IPS-NIHi7 (cell line): ENCODE data around the gene OTUD3.
"Not testable (repeated sequence)": the region's sequence is repeated elsewhere in the genome, so short reads cannot be mapped to it uniquely, and the experiment has no call there.

ENCODE experiments used
- DNase-seq: peaks from one replicate; pipeline ENCODE4 v3.0.0; 2012; ENCODE audit warnings: mixed read lengths; ENCODE audit errors: extremely low spot score

Gene OTUD3

DNA sequence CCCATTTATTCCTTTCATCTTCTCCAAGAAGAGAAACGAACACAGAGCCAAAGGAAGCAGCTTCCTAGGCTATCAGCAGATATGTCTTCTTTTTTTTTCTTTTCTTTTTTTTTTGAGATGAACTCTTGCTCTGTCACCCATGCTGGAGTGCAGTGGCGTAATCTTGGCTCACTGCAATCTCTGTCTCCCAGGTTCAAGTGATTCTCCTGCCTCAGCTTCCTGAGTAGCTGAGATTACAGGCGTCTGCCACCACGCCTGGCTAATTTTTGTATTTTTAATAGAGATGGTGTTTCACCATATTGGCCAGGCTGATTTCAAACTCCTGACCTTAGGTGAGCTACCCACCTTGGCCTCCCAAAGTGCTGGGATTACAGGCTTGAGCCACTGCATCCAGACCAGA, 13.6 kb upstream of the OTUD3 start:
- DNase-seq = not testable (repeated sequence)

DNA sequence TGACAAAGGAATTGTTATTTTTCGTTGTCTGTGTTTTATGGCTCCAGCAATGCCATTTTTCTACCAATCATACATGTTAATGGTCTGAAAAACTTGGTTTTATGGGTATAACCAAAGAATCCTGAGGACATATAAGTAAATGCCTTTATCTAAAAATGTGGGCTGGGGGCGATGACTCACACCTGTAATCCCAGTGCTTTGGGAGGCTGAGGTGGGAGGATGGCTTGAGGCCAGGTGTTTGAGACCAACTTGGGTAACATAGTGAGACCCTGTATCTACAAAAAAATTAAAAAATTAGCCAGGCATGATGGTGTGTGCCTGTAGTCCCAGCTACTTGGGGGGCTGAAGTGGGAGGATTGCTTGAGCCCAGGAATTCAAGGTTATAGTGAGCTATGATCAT, 12.7 kb upstream of the OTUD3 start:
- DNase-seq = not testable (repeated sequence)

DNA sequence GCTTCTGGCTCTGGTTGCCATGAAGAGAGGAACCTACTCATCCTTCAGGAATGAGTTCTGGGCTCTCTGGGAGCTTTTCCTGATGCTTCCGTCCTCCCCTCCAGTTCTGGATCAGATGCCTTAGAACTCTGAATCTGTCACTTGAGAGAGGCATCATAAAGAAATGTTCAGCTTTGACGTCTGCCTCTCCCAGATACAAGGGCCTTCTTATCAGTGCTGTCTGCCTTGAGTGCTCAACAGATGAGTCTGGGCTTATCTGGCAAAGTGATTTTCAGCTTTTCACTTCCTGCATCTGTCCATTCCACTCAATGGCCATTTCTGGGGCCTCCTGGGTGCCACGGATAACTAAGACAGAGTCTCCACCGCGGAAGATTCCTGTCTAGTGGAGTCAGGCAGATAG, 12.3 kb upstream of the OTUD3 start:
- DNase-seq = no peak

DNA sequence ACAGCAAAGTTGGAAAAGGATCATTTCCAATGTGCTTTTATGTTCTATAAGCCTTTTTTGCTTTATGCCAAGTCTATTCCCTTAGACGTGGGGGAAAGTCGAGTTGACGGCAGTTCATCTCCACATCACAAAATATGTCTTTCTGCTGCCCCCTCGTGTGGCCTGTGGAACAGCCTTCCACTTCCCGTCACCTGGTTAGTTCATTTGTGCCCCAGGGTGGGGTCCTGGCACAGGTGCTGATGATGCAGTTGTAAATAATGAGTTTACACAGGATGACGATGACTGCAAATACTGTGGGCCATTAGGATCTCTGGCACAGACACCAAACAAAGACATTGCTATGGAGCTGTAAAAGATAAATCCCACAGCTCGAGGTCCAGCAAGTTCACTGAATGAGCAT, 10.0 kb upstream of the OTUD3 start:
- DNase-seq = no peak

DNA sequence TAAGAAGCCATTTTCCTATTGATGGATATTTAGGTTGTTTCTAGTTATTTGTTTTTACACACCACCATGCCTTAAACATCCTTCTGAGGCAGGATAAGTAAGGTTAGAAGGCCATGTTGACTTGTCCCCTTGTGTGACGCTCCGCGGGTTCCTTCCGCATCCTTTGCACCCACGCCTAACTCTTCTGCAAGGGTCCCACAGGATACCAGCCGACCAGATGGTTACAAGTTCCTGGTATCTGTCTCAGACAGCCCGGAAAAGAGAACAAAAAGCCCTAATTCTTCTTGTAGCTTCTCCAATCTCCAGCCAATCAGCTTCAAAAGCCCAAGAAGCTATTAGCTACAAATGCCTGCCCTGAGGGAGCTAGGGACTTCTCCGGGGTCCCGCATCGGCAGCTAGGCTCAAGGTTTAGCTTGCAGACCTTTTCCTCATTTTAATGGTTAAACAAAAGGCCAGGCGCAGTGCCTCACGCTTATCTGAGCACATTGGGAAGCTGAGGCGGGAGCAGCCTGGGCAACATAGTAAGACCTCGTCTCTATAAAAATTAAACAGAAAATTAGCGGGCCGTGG, 4.9 kb upstream of the OTUD3 start:
- no peak for DNase-seq

DNA sequence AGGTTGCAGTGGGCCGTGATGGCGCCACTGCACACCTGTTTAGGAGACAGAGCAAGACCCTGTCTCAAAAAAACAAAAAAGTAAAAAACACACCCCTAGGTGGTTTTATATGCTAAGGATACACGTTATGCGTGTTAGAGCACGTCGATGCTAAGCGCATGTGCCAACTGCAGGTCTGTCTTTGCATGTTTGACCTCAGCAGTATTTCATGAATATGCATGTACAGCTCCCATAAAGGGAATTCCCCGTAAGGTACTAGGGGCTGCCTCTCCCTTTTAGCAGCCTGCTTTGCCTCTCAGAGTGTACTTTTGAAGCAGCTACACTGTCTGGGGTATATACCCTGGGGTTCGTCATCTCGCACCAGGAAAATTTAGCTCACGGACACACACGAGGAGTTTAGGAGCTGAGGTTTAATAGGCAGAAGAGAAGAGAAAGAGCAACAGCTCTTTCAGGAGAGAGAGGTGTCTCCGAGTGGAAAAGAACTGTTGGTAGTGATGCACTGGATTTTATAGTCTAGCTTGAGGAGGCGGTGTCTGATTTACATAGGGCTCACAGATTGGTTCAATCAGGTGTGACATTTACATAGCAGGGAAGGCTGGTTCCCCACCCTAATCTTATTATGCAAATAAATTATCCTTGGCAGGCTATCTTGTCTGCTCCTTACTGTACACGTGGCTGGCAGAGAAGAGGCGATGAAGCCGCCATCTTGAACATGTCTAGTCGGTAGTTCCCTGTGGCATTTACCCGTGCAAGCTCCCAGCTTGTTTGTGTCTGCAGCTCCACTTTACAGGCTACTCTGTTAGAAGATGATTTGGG, 4.2 kb upstream of the OTUD3 start:
- no peak for DNase-seq

DNA sequence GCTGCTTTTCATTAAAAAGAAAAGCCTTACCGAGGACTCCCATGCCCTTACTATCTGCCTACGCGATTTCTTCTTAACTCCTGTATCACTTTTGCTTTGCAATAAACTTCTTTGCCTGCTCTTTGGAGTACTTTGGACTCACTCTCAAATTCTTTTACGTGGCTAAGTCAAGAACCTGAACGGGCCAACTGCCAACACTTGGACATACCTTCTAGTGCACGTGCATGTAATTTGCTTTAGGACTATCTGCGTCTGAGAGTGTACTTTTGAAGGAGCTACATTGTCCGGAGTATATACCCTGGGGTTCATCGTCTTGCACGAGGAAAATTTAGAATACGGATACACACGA, 3.6 kb upstream of the OTUD3 start:
- no peak for DNase-seq

DNA sequence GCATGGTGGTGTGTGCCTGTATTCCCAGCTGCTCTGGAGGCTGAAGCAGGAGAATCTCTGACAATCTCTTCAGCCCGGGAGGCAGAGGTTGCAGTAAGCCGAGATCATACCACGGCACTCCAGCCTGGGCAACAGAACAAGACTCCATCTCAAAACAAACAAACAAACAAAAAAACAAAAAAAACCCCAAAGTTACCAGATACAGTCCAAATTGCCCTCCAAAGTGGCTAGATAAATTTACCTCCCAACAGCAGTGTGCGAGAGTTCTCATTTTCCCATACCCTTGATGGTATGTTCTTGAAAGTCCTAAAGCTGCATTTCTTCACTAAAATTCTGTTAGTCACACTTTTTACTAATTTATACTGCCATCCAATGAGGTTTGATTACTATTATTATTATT, 3.0 kb upstream of the OTUD3 start:
- no peak for DNase-seq

DNA sequence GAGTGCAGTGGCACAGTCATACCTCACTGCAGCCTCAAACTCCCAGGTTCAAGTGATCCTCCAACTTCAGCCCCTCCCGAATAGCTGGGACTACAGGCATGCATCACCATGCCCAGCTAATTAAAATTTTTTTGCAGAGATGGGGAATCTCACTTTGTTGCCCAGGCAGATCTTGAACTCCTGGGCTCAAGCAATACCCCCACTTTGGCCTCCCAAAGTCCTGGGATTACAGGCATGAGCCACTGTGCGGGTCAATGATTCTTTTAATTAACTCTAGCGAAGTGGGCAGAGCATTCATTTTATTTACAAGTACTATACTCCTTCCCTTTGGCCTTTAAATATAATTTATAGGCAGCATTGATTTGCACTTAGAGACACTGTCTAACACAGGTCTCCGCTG, 2.5 kb upstream of the OTUD3 start:
- DNase-seq = no peak

DNA sequence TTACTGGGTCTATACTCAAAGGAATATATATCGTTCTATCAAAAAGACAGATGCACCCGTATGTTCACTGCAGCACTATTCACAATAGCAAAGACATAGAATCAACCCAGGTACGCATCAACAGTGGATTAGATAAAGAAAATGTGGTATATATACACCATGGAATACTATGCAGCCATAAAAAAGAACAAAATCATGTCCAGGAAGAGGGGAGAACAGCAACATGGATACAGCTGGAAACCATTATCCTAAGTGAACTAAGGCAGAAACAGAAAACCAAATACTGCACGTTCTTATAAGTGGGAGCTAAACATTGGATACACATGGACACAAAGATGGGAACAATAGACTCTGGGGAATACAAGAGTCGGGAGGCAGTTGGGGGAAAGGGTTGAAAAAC, 1.4 kb upstream of the OTUD3 start:
- DNase-seq = not testable (repeated sequence)

DNA sequence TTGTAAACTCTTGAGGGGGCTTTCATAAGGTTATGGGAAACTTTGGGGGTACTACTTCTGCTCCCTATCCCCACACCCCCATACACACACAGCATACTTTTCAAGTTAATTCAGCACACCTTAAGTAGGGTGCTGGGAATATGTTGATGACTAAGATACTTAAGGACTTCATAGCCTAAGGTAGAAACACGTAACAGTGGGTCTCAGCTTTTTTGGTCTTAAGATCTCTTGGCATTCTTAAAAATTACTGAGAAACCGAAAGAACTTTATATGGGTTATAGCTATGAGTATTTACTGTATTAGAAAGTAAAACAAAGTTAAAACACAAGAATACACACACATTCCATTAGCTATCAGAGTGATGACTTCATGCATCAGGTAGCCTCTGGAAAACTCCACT, 2.1 kb downstream of the OTUD3 start:
- no peak for DNase-seq

DNA sequence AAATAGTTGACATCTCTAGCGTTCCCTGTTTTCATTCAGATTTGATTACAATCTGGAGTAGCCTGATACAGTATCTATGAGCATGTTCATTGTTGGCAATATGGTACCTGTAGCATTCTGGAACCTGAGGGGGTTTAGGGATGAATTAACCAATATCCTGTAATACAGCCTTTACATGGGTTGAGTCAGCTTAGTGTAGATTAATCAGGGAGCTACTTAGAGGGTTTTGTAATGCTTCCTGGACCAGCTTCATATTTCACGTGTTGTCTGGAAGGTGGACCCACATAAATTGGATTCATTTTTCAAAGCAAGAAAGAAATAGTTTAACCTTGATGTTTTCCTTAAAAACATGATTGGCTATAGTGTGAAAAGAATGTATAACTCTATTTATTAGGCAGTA, 3.6 kb downstream of the OTUD3 start:
- DNase-seq = no peak

DNA sequence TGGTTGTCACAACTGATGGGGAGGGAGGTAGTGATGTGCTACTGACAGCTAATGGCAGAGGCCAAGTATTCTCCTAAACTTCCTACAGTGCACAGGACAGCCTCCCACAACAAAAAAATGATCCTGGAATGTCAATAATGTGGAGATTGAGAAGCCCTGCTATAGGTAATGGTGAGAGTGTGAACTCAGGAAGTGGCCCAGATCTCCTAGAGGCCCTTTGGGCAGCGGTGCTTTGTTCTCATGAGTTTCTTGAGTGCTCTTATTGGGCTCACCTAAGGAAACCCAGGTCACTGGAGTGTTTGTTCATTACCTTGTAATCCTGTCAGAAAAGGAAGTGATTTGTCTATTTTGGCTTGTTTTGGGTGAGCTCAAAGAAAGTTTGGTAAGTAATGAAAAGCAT, 5.9 kb downstream of the OTUD3 start:
- DNase-seq = no peak

DNA sequence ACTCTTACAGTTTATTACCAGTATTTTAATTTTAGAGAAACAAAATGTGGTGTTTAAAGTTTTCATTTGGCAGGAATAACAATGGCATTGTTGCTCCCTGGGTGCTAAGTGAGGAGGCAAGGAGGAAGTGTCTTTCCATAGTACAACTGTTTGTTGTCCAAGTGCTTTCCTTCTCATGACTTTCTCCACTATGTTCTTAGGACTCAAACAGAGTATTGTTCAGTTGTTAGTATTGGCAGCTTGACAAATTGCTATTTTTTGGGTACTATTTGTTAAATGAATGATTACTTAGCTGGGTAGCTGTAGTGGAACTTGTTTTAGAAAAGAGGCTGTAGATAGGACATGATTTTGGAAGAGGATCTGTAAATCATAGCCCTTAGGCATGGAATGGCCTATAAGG, 7.5 kb downstream of the OTUD3 start:
- no peak for DNase-seq

DNA sequence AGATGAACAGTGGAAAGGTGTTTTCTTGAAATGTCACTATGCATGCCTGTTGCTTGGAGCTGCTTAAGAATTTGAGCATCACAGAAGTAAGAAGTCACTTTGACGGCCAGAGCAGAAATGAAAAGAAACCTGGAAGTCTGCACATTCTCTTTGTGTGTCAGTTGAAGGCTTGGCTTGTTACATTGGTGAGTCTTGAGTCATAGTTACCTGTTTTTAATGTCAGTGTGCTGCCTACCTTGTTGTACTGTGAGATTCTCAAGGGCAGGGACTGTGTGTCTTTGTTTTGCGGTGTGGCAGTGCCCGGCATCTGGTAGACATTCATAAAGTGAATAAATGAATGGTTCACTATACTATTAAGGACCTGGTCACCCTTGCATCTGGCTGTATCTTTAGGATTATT, 9.9 kb downstream of the OTUD3 start:
- no peak for DNase-seq

DNA sequence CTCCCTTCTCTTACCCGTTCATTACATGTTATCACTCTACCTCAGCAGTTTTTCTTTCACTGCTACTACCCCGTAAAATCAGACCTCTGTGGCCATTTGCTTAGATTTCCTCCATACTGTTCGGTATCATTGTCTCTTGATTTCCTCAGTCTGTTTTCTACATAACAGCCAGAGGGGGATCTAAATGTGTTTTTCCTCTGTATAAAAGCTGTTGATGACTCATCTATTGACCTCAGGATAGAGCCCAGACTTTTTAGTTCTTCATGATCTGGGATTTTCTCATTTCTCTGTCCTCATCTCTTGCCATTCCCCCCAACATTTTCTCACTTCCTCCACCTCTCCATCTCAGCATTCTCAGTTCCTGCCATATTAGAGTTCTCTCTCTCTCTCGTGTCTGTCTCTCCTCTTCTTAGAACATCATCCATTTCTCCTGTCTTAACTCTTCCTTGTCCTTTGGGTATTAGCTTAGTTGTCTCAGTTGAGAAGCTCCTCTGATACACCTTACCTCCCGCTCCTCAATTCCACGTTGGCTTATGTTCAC, 10.5 kb downstream of the OTUD3 start:
- no peak for DNase-seq

DNA sequence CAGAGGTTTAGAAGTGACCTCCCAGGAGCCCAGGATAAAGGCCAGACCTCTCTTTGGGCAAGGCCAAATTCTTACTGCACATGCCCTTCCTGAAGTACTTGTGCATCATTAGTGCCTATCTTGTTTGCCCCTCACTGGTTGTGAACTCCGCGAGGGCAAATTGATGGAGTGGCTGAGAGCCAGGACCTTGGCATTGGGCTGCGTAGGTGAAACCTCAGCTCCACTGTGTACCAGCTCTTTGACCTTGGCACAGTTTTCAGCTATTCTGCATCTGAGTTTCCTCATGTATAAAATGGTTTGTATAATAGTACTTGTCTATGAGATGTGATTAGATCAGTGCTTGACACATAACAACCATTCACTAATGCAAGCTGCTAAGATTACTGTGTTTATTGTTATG, 11.5 kb downstream of the OTUD3 start:
- no peak for DNase-seq

DNA sequence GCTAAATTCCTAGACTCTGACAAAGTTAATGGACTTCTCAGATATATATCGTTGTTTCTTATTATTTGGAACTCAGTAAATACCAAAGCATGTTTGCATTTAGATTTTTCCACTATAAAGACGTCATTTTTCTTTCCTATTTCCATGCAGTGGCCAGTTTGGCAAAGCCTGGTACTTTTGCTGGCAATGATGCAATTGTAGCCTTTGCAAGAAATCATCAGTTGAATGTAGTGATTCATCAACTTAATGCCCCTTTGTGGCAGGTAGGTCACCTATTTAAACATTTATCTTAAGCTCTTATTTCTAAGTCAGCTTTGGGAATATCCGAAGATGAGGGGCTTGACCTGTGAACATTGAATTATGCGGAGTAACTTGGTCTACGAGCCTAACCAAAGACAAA, 12.0 kb downstream of the OTUD3 start:
- no peak for DNase-seq

DNA sequence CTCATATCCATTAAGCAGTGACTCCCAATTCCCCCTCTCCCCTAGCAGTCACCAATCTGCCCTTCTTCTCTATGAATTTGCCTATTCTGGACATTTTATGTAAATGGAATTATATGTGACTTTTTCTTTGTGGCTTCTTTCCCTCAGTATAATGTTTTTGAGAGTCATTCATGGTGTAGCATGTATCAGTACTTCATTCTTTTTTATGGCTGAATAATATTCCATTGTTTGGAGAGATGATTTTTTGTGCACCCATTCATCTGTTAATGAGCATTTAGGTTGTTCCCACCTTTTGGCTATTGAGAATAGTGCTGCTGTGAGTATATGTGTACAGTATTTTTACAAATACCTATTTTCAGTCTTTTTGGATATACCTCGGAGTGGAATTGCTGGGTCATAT, 19.5 kb downstream of the OTUD3 start:
- DNase-seq = no peak

DNA sequence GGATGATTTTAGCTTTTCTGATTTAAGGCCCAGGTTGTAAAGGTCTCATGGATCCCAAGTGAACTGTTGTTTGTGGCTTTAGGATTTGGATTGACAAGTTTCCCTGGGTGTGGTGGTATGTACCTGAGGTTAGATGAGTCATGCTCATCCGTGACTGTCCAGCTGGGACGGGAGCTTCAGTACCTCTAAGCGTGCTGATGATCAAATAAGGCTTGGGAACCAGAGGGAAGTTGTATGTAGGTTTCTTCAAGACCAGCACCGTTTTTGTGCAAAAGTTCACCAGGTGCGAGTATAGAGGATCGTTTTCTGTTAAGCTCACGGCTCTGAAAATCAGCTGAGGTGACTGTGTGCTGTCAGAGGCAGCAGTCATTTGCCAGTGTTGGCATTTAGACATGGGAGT, 21.4 kb downstream of the OTUD3 start:
- DNase-seq = no peak

DNA sequence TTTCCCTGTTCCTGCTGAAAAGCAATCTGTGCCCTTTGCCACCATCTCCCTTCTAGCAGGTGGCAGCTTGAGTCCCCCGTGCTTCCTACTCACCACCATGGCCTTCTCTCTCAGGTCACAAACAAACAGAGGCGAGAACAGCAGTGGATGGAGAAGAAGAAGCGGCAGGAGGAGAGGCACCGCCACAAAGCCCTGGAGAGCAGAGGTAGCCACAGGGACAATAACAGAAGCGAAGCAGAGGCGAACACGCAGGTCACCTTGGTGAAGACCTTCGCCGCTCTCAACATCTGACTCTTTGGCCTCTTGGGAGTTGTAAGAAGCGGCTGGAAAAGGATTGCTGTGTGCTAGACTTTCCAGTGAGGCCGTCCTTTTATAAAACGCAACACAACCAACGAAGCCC, 25.3 kb downstream of the OTUD3 start:
- no peak for DNase-seq

DNA sequence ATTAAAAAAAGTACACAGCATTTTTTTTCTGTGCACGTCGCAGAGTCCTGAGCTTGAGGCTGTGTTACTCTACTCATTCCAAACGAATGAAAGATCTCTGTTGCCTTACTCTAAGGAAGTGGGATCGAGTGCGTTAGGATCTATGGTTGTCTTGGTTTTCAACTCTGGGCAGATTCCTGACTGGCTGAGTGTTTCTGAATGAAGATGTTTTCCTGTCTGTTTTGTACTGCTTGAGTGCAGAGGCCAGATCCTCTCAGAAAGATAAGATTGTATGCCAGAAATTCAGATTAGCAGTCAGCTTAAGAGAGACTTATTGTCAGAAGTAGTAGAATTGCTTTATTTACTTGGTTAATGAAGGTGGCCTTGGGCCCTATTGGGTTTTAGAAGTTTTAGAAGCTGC, 27.2 kb downstream of the OTUD3 start:
- DNase-seq = no peak

DNA sequence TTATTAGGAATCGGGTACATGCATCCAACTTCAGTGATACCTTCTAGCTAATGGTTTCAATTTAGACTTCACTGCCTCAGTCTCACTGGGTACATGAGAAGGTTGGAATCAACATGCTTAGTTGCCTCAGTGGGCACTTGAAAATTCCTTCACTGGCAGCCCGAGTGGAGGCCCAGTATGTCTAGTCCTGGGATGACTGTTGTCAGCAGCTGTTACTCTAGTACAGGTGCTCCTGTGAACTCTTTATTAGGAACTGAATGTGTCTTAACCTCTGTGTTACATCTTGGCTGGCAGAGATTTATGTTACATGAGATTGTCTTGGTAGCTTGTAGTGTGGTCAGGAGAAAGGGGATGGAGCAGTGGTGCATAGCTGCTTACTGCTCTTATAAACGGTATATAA, 27.8 kb downstream of the OTUD3 start:
- DNase-seq = no peak

DNA sequence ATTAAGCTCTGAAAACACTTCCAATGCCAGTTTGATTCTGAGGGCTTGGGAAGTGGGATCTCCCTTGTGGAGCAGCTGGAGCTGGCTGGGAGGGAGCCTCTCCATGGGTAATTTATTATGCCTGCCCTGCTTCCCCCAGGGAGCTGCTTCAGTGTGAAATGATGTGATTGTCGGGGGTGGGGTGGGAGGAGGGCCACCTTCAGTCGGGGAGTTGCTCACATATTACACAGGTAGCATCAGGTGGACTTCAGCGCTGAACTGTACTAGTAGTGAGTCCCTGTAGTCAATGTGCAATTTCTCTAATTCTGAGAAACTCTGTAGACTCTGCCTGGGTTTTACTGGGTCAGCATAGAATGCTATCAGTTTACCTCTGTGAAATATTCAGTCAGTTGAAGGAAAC, 28.5 kb downstream of the OTUD3 start:
- DNase-seq = no peak
